NCI-H1092 treated with DMSO at 0.1 percent for 48 hours (cell line): ENCODE results near the gene PRRC2B.
A peak's percentile ranks its signal among the peaks of the same experiment; 100 is the strongest.
"Not testable (repeated sequence)": the region's sequence is repeated elsewhere in the genome, so short reads cannot be mapped to it uniquely, and the experiment has no call there.

Source experiments
- DNase-seq: peaks from one replicate; lab custom pipeline; 2025; lab: John Stamatoyannopoulos, UW

Gene PRRC2B

DNA sequence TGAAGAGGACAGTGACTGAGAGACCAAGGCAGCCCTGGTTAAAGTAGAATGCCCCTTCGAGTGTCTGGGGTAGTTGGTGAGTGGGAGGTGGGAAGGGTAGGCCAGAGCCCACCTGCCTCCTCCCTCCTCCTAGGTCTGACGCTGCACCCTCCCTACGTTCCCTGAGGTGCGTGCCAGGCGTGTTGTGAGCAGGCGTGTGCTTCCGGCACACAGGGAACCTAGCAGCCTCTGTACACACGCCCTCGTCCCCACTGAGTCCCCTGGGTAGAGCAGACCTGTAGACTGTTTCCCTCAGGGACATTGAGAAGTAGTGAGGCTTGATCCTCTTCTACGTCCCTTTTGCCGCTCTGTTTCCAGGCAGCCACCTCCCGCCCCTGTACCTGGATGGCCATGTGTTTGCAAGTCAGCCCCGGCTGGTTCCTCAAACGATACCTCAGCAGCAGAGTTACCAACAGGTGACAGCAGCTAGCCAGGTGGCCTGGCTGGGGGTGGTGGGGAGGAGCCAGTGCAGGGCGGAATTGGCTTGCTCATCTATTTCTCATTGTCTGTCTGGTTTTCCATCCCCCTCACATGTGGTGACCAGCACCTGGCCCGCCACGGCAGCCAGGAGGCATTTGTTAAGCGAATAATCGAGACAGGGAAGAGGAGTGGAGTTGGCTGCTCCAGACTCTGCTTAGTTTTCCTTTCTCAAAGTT lies 92.0 kb downstream of the PRRC2B start:
- no peak for DNase-seq

- DNase-seq = no peak
Measured at GRCh38 chr9:131487001-131487400, 93.1 kb downstream of the PRRC2B start.

- no peak for DNase-seq
Measured at GRCh38 chr9:131487621-131488031, 93.7 kb downstream of the PRRC2B start.

DNA sequence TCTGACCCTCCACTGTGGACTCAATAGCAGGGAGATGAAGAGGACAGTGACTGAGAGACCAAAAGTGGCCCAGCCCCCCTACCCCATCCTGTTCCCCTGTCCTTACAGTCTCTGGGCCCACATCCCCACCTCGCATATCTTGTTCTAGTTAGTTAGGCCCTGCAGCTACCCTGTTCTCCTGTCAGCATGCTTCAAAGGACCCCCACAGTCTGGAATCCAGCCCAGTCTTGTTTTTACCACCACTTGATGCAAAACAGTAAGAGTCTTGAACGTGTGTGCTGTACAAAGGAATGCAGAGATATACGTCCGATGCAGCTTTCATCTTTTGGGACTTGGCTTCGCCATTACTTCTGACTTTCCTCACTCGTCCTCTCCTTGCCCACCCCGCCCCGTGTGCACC lies 96.6 kb downstream of the PRRC2B start:
- no peak for DNase-seq

DNA sequence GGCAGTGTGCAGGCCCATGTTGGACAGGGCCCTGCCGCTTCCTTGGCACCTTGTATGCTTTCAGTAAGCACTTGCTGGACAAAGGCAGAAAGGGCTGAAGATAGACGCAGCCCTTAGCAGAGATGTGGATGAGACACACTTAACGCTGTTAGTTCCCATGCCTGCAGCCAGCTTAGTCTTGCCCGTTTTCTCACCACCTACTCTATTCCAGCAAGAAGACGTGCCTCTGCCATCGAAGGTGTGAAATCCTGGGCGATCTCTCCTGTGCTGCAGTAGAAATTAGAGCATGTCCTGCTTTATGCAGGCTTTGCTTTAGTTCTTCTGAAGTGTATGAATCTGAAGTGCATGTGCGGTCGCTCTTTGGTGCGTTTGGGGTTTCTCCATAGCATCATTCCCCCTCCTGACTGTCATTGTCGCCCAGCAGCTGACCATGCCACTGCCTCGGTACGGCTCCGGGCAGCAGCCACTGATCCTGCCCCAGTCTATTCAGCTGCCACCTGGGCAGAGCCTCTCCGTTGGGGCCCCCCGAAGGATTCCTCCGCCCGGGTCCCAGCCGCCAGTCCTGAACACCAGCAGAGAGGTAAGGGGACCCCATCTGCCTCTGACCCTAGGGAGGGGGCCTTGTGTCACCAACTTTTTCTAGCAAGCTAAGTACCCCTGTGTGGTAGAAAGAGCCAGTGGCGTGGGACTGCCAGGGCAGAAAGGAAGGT lies 97.3 kb downstream of the PRRC2B start:
- DNase-seq = no peak

DNA sequence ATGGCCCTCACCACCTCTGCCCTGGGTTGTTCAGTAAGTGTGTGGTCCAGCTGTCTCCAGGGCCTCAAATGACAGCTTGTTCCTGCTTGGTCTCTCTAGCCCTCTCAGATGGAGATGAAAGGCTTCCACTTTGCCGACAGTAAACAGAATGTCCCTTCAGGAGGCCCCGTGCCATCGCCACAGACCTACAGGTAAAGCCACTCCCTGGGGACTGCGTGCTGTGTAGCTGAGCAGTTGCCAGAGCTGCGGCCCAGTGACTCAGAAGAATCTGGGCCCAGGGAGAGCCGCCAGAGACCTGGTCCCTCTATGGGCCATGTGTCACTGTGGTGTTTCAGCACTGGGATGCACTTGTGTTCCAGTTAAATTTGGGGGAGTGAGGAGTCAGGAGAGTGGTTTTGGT lies 98.2 kb downstream of the PRRC2B start:
- DNase-seq = no peak

- DNase-seq = no peak
Measured at GRCh38 chr9:131494296-131494870, 100.5 kb downstream of the PRRC2B start.

DNA sequence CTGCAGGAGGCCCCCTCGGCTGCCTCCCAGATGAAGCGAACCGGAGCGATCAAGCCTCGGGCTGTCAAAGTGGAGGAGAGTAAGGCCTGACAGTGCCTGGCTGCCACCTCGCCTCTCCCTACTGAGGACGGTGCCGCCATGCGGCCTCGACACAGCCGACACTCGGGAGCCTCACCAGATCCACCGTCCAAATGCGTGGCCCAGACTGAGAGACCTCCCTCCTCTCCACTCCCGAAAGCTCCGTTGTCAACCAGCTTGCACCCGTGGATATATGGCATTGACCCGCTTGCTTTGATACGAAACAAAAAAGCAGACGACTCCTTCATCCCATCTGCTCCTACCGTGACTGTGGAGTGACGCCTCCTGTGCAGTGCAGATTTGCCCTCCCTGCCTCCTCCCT lies 101.9 kb downstream of the PRRC2B start:
- DNase-seq = no peak

DNA sequence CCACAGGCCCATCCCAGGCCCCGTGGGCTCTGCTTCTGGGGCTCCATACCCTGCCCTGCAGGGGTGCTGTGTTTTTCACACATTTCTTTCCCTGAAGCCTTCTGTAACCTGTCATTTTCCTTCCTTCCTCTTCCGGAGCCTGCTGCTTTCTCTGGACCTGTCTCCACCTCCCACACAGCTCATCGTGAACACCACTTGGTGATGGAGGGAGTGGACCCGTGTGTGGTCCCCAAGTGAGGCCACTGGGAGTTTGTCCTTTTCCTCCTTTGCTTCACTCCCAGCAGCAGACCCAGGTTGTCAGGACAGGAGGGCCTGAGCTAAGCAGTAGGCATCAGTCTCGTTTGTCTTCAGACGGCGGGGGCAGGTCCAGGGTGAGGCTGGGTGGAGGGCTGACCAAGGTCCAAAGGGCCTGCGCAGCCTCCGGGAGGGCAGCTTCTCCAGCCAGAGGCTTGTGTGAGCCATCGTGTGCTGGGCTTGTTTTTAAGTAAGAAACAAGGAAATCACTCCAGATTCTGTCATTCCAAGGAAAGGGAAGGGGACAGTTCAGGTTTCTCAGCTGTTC lies 103.0 kb downstream of the PRRC2B start:
- DNase-seq = no peak

GRCh38 chr9:131499254-131499767 lies 105.4 kb downstream of the PRRC2B start:
- DNase-seq = no peak

DNA sequence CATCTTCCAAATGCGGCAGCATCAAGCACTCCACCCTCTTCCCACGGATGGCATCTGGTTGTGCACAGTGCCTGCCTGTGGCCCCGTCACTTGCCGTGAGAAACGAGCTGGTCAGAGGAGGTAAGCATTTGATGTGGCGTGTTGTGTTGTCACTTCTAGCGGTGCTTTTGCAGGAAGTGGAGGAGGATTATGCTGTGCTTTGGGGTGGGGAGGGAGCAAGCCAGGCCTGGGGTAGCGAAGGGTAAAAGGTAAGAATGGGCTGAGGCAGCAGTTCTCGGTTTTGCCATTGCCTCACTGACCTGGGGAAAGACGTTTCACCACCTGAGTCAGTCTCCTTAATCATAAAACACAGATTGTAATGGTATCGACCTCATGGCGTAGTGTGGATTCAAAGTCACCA lies 106.5 kb downstream of the PRRC2B start:
- DNase-seq = no peak

DNA sequence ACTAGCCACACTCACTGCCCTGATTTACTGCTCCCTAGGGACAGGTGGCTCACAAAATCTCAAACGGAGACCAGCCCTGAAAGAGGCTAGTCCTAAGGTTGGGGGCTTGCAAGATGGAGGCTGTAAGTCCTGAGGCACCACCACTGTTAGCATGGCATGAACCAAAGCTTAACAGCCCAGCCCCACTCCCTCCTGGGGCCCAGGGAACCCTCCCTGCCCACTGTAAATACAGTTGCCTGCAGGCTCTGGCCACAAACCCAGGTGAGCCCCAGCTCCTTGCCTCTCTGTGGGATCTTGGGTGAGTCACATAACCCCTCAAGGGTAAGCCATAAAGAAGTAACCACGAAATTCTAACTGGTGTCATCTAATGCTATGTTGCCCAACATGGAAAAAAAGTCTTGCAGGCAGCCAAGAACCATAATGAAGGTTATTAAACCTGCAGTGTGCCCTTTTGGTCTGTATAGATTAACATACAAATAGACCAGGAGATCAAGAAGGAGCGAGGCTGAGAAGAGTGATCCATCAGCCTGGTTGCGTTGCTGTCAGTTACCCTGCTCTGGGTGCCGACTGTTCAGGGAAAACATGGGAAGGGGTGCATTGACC lies 107.2 kb downstream of the PRRC2B start:
- DNase-seq = no peak

- DNase-seq = peak; percentile 95
Measured at GRCh38 chr9:131502781-131503625, 109.1 kb downstream of the PRRC2B start, which contains the start of gene POMT1. Gene POMT1, plus strand, starts transcription at chr9:131502918. Its CDS starts 1,301 bp downstream, at chr9:131504219.

GRCh38 chr9:131503626-131504465 lies 110.0 kb downstream of the PRRC2B start:
- no peak for DNase-seq

- DNase-seq = no peak
Measured at GRCh38 chr9:131505012-131505411, 111.1 kb downstream of the PRRC2B start.

DNA sequence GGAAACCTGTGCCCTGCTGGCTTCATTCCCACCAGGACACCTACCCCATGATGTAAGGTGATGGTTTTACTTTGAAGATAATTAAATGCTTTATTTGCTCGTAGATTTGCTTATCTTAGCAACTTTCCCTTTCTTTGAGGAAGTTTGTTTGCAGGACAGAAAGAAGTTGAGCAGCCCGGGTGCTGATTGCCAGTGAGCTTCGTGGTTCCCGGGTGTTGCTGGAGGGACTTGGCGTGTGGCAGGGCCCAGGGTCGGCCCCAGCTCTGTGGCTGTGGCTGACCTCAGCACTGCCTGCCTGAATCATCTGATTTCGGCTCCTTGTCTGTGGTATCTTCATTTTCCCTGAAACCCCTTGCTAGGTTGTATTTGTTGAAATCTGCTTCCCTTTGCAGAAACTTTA lies 117.5 kb downstream of the PRRC2B start:
- DNase-seq = no peak

GRCh38 chr9:131511880-131512279 lies 118.0 kb downstream of the PRRC2B start:
- no peak for DNase-seq

DNA sequence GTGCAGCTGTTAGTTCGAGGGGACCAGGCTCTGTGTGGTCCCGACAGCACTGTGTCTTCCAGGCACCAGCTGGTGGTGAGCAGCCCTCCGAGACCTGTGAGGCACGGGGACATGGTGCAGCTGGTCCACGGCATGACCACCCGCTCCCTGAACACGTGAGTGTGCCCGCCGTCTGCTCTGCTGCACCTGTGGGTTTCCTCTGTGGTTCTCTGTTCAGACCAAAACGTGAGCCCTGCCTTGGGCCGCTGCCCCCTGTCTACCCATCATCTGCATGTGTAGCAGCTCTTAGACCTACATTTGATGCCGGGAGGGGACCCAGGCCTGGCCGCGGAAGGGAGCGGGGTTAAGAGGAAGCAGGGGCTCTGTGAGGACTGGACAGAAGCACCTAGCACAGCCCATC lies 119.3 kb downstream of the PRRC2B start:
- DNase-seq = no peak

DNA sequence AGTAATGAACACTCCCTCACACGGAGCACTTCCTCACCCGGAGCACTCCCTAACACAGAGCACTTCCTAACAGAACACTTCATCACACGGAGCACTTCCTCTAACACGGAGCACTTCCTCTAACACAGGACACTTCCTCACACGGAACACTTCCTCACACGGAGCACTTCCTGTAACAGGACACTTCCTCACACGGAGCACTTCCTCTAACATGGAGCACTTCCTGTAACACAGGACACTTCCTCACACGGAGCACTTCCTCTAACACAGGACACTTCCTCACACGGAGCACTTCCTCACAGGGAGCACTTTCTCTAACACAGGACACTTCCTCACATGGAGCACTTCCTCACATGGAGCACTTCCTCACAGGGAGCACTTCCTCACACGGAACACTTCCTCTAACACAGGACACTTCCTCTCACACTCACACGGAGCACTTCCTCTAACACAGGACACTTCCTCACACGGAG lies 121.7 kb downstream of the PRRC2B start:
- DNase-seq = not testable (repeated sequence)

DNA sequence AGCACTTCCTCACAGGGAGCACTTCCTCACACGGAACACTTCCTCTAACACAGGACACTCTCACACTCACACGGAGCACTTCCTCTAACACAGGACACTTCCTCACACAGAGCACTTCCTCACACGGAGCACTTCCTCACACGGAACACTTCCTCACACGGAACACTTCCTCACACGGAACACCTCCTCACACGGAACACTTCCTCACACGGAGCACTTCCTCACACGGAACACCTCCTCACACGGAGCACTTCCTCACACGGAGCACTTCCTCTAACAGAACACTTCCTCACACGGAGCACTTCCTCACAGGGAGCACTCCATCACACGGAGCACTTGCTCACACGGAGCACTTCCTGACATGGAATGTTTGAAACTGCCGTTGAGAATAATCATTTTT lies 122.2 kb downstream of the PRRC2B start:
- DNase-seq = no peak
